ENCODE results near the gene TTLL5. TPM values are rescaled to one million over a fixed set of nuclear protein-coding genes. Genes with fewer than 3 reads are reported as not detected.

Gene TTLL5
- total RNA-seq, 5 donors from 2014 or later (not counting 1 experiment from before 2014, with no cell fraction given): 15.4 to 36.2 (median 22.2) TPM

- Histone ChIP-seq H3K27me3 (replicated peaks in 1 of 2; ENCODE audit: control insufficient read depth in 2 of 2, extremely low read depth in 1 of 2, insufficient read depth in 2 of 2, low read length in 1 of 2) (no peaks in the 10 kb centered on the region), H3K4me3 (ENCODE audit: control insufficient read depth in 1 of 2, extremely low read depth in 1 of 2, low read length in 1 of 2) (no peak overlapping the region), H3K27ac (ENCODE audit: low read length) (no peak overlapping the region), H3K36me3 (ENCODE audit: control insufficient read depth in 2 of 2, extremely low read depth in 1 of 2, insufficient read depth in 1 of 2, low read length in 1 of 2) (peaks cover 0 to 2% of the 10 kb centered on the region in 2 donors), H3K9me3 (no peaks in the 10 kb centered on the region), H3K4me1 (ENCODE audit: control insufficient read depth in 1 of 2, extremely low read depth in 1 of 2, insufficient read depth in 2 of 2, low read length in 2 of 2) (no peaks in the 10 kb centered on the region)
- Mint-ChIP-seq H3K9me3 (no peaks in the 10 kb centered on the region), H3K4me1 (no peaks in the 10 kb centered on the region), H3K36me3 (peaks cover 38% of the 10 kb centered on the region), H3K27ac (no peak overlapping the region), H3K27me3 (no peaks in the 10 kb centered on the region), H3K4me3 (no peak overlapping the region)
- ChIA-PET CTCF (interaction anchor here (0.6 to 0.7 kb wide), 2 partner anchors 79 to 299 kb away, joined by 3 to 6 read pairs; no protein-coding TSS in a partner anchor), POLR2A (no interaction called here)
- WGBS (ENCODE audit: insufficient coverage): no CpG with 5 or more reads among the region's 6 CpGs
- DNase-seq (no peak), ATAC-seq (replicated peaks in 1 of 4) (no peak)
Measured at GRCh38 chr14:75871181-75871880, 210.3 kb downstream of the TTLL5 start.

- no peaks in the 10 kb centered on the region for H3K4me1 Mint-ChIP-seq
- no peaks in the 10 kb centered on the region for H3K9me3 Mint-ChIP-seq
- DNase-seq (no peak), ATAC-seq (replicated peaks in 1 of 4) (no peak)
- Histone ChIP-seq H3K4me3 (ENCODE audit: control insufficient read depth in 1 of 2, extremely low read depth in 1 of 2, low read length in 1 of 2) (no peak overlapping the region), H3K9me3 (no peaks in the 10 kb centered on the region), H3K4me1 (ENCODE audit: control insufficient read depth in 1 of 2, extremely low read depth in 1 of 2, insufficient read depth in 2 of 2, low read length in 2 of 2) (no peaks in the 10 kb centered on the region), H3K27ac (ENCODE audit: low read length) (no peak overlapping the region), H3K27me3 (replicated peaks in 1 of 2; ENCODE audit: control insufficient read depth in 2 of 2, extremely low read depth in 1 of 2, insufficient read depth in 2 of 2, low read length in 1 of 2) (no peaks in the 10 kb centered on the region), H3K36me3 (ENCODE audit: control insufficient read depth in 2 of 2, extremely low read depth in 1 of 2, insufficient read depth in 1 of 2, low read length in 1 of 2) (peaks cover 0 to 2% of the 10 kb centered on the region in 2 donors)
- no peak overlapping the region for H3K27ac Mint-ChIP-seq
- POLR2A ChIA-PET: no interaction called here
- WGBS (ENCODE audit: insufficient coverage): 55% methylated on average over 1 of the region's 1 CpG
- H3K36me3 Mint-ChIP-seq: peaks cover 21% of the 10 kb centered on the region
- CTCF ChIA-PET: no interaction called here
- H3K27me3 Mint-ChIP-seq: no peaks in the 10 kb centered on the region
- H3K4me3 Mint-ChIP-seq: no peak overlapping the region
Measured at GRCh38 chr14:75875958-75876357, 214.9 kb downstream of the TTLL5 start.

GRCh38 chr14:75876530-75876929, 215.5 kb downstream of the TTLL5 start:
- H3K9me3 ChIP-seq: no peaks in the 10 kb centered on the region
- Mint-ChIP-seq H3K27ac (no peak overlapping the region), H3K27me3 (no peaks in the 10 kb centered on the region), H3K4me3 (no peak overlapping the region), H3K9me3 (no peaks in the 10 kb centered on the region), H3K36me3 (peaks cover 19% of the 10 kb centered on the region), H3K4me1 (no peaks in the 10 kb centered on the region)
- ChIA-PET CTCF (no interaction called here), POLR2A (no interaction called here)
- 100% methylated on average over 2 of the region's 3 CpGs for WGBS (ENCODE audit: insufficient coverage)
- no peaks in the 10 kb centered on the region for H3K4me1 ChIP-seq (ENCODE audit: control insufficient read depth in 1 of 2, extremely low read depth in 1 of 2, insufficient read depth in 2 of 2, low read length in 2 of 2)
- peaks cover 0 to 2% of the 10 kb centered on the region in 2 donors for H3K36me3 ChIP-seq (ENCODE audit: control insufficient read depth in 2 of 2, extremely low read depth in 1 of 2, insufficient read depth in 1 of 2, low read length in 1 of 2)
- H3K27ac ChIP-seq (ENCODE audit: low read length): no peak overlapping the region
- no peak for DNase-seq
- H3K4me3 ChIP-seq (ENCODE audit: control insufficient read depth in 1 of 2, extremely low read depth in 1 of 2, low read length in 1 of 2): no peak overlapping the region
- no peak for ATAC-seq (replicated peaks in 1 of 4)
- H3K27me3 ChIP-seq (replicated peaks in 1 of 2; ENCODE audit: control insufficient read depth in 2 of 2, extremely low read depth in 1 of 2, insufficient read depth in 2 of 2, low read length in 1 of 2): no peaks in the 10 kb centered on the region

- H3K9me3 ChIP-seq: no peaks in the 10 kb centered on the region
- ATAC-seq (replicated peaks in 1 of 4) (no peak), DNase-seq (no peak)
- Mint-ChIP-seq H3K4me3 (no peak overlapping the region), H3K4me1 (no peaks in the 10 kb centered on the region), H3K9me3 (no peaks in the 10 kb centered on the region), H3K27ac (no peak overlapping the region), H3K27me3 (no peaks in the 10 kb centered on the region), H3K36me3 (peaks cover 20% of the 10 kb centered on the region)
- peaks cover 0 to 2% of the 10 kb centered on the region in 2 donors for H3K36me3 ChIP-seq (ENCODE audit: control insufficient read depth in 2 of 2, extremely low read depth in 1 of 2, insufficient read depth in 1 of 2, low read length in 1 of 2)
- WGBS (ENCODE audit: insufficient coverage): no CpG with 5 or more reads among the region's 1 CpG
- CTCF ChIA-PET: interaction anchor here in 1 of 2 donors (0.6 kb wide), 1 partner anchor 102 kb away, joined by 3 read pairs; no protein-coding TSS in a partner anchor
- H3K27ac ChIP-seq (ENCODE audit: low read length): no peak overlapping the region
- H3K4me3 ChIP-seq (ENCODE audit: control insufficient read depth in 1 of 2, extremely low read depth in 1 of 2, low read length in 1 of 2): no peak overlapping the region
- H3K27me3 ChIP-seq (replicated peaks in 1 of 2; ENCODE audit: control insufficient read depth in 2 of 2, extremely low read depth in 1 of 2, insufficient read depth in 2 of 2, low read length in 1 of 2): no peaks in the 10 kb centered on the region
- H3K4me1 ChIP-seq (ENCODE audit: control insufficient read depth in 1 of 2, extremely low read depth in 1 of 2, insufficient read depth in 2 of 2, low read length in 2 of 2): no peaks in the 10 kb centered on the region
- POLR2A ChIA-PET: no interaction called here
Measured at GRCh38 chr14:75877292-75877691, 216.2 kb downstream of the TTLL5 start.

- DNase-seq: no peak
- no peaks in the 10 kb centered on the region for H3K9me3 ChIP-seq
- no CpG with 5 or more reads among the region's 4 CpGs for WGBS (ENCODE audit: insufficient coverage)
- no peak for ATAC-seq (replicated peaks in 1 of 4)
- Mint-ChIP-seq H3K27ac (no peak overlapping the region), H3K36me3 (peaks cover 26% of the 10 kb centered on the region), H3K4me3 (no peak overlapping the region), H3K9me3 (no peaks in the 10 kb centered on the region), H3K27me3 (no peaks in the 10 kb centered on the region), H3K4me1 (no peaks in the 10 kb centered on the region)
- H3K27me3 ChIP-seq (replicated peaks in 1 of 2; ENCODE audit: control insufficient read depth in 2 of 2, extremely low read depth in 1 of 2, insufficient read depth in 2 of 2, low read length in 1 of 2): no peaks in the 10 kb centered on the region
- H3K27ac ChIP-seq (ENCODE audit: low read length): no peak overlapping the region
- POLR2A ChIA-PET: no interaction called here
- CTCF ChIA-PET: no interaction called here
- no peaks in the 10 kb centered on the region for H3K4me1 ChIP-seq (ENCODE audit: control insufficient read depth in 1 of 2, extremely low read depth in 1 of 2, insufficient read depth in 2 of 2, low read length in 2 of 2)
- H3K4me3 ChIP-seq (ENCODE audit: control insufficient read depth in 1 of 2, extremely low read depth in 1 of 2, low read length in 1 of 2): no peak overlapping the region
- H3K36me3 ChIP-seq (ENCODE audit: control insufficient read depth in 2 of 2, extremely low read depth in 1 of 2, insufficient read depth in 1 of 2, low read length in 1 of 2): no peaks in the 10 kb centered on the region
Measured at GRCh38 chr14:75877884-75878283, 216.8 kb downstream of the TTLL5 start.

- Mint-ChIP-seq H3K9me3 (no peaks in the 10 kb centered on the region), H3K4me3 (no peak overlapping the region), H3K27ac (no peak overlapping the region), H3K27me3 (no peaks in the 10 kb centered on the region), H3K36me3 (peaks cover 32% of the 10 kb centered on the region), H3K4me1 (no peaks in the 10 kb centered on the region)
- no peak for ATAC-seq (replicated peaks in 1 of 4)
- no peaks in the 10 kb centered on the region for H3K4me1 ChIP-seq (ENCODE audit: control insufficient read depth in 1 of 2, extremely low read depth in 1 of 2, insufficient read depth in 2 of 2, low read length in 2 of 2)
- H3K4me3 ChIP-seq (ENCODE audit: control insufficient read depth in 1 of 2, extremely low read depth in 1 of 2, low read length in 1 of 2): no peak overlapping the region
- peaks cover 0 to 3% of the 10 kb centered on the region in 2 donors for H3K36me3 ChIP-seq (ENCODE audit: control insufficient read depth in 2 of 2, extremely low read depth in 1 of 2, insufficient read depth in 1 of 2, low read length in 1 of 2)
- CTCF ChIA-PET: no interaction called here
- POLR2A ChIA-PET: no interaction called here
- 100% methylated on average over 1 of the region's 3 CpGs for WGBS (ENCODE audit: insufficient coverage)
- no peaks in the 10 kb centered on the region for H3K9me3 ChIP-seq
- H3K27ac ChIP-seq (ENCODE audit: low read length): no peak overlapping the region
- DNase-seq: no peak
- no peaks in the 10 kb centered on the region for H3K27me3 ChIP-seq (replicated peaks in 1 of 2; ENCODE audit: control insufficient read depth in 2 of 2, extremely low read depth in 1 of 2, insufficient read depth in 2 of 2, low read length in 1 of 2)
Measured at GRCh38 chr14:75879031-75879430, 218.0 kb downstream of the TTLL5 start.
